ENCODE measurements around the gene TAF11L13. TPM values are rescaled to one million over a fixed set of nuclear protein-coding genes. Genes with fewer than 3 reads are reported as not detected.
"Not testable (repeated sequence)": the region's sequence is repeated elsewhere in the genome, so short reads cannot be mapped to it uniquely, and the experiment has no call there.

TAF11L13 gene
- not detected for polyA plus RNA-seq

DNA sequence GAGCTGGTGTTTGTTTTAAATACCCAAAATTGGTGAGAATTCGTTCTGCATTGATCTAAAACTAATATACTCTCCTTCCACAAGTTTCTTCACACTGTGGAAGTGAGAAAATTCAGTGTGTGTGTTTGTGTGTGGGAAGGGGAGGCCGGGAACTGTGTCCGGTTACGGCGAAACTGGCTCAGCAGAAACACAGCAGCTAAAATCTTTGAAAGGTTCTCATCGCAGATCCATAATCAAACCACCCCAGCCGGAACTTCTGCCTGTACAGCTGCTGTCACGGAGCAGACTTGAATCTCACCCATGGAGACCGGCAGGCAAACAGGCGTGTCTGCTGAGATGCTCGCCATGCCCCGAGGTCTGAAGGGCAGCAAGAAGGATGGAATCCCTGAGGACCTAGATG is at the start of gene TAF11L13:
Gene TAF11L13, plus strand, starts transcription at position 301 of the 400 bp plus-strand sequence.
- H3K27ac Mint-ChIP-seq: peak within 1 kb of the TSS in 1 of 6 donors; percentile 34

DNA sequence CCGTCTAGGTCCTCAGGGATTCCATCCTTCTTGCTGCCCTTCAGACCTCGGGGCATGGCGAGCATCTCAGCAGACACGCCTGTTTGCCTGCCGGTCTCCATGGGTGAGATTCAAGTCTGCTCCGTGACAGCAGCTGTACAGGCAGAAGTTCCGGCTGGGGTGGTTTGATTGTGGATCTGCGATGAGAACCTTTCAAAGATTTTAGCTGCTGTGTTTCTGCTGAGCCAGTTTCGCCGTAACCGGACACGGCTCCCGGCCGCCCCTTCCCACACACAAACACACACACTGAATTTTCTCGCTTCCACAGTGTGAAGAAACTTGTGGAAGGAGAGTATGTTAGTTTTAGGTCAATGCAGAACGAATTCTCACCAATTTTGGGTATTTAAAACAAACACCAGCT is 46.2 kb upstream of the TAF11L13 start, which contains the start of gene TAF11L7:
Gene TAF11L7, minus strand, starts transcription at position 101 of the 400 bp plus-strand sequence.
- H3K4me3 Mint-ChIP-seq; H3K27ac Mint-ChIP-seq; H3K4me1 Mint-ChIP-seq; DNase-seq; H3K27me3 Mint-ChIP-seq (ENCODE audit: low read depth in 3 of 3); H3K9me3 Mint-ChIP-seq; H3K36me3 Mint-ChIP-seq: not testable (repeated sequence)

More for the DNA sequence above, at the start of gene TAF11L13:
- not testable (repeated sequence) for H3K27me3 Mint-ChIP-seq (ENCODE audit: low read depth in 3 of 3); H3K36me3 Mint-ChIP-seq; H3K4me1 Mint-ChIP-seq; DNase-seq; H3K4me3 Mint-ChIP-seq
- peaks cover 3 to 31% (median 13%) of the 10 kb centered on the region in 6 donors for H3K9me3 Mint-ChIP-seq

DNA sequence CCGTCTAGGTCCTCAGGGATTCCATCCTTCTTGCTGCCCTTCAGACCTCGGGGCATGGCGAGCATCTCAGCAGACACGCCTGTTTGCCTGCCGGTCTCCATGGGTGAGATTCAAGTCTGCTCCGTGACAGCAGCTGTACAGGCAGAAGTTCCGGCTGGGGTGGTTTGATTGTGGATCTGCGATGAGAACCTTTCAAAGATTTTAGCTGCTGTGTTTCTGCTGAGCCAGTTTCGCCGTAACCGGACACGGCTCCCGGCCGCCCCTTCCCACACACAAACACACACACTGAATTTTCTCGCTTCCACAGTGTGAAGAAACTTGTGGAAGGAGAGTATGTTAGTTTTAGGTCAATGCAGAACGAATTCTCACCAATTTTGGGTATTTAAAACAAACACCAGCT is 41.0 kb upstream of the TAF11L13 start, which contains the start of gene TAF11L8:
Gene TAF11L8, minus strand, starts transcription at position 101 of the 400 bp plus-strand sequence.
- H3K4me1 Mint-ChIP-seq; H3K36me3 Mint-ChIP-seq; DNase-seq; H3K27me3 Mint-ChIP-seq (ENCODE audit: low read depth in 3 of 3); H3K27ac Mint-ChIP-seq; H3K4me3 Mint-ChIP-seq; H3K9me3 Mint-ChIP-seq: not testable (repeated sequence)

DNA sequence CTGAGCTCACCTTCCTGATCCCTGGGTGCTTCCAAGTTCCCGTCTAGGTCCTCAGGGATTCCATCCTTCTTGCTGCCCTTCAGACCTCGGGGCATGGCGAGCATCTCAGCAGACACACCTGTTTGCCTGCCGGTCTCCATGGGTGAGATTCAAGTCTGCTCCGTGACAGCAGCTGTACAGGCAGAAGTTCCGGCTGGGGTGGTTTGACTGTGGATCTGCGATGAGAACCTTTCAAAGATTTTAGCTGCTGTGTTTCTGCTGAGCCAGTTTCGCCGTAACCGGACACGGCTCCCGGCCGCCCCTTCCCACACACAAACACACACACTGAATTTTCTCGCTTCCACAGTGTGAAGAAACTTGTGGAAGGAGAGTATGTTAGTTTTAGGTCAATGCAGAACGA is 37.6 kb upstream of the TAF11L13 start, which contains the start of gene TAF11L9:
Gene TAF11L9, minus strand, starts transcription at position 140 of the 400 bp plus-strand sequence.
- not testable (repeated sequence) for H3K4me1 Mint-ChIP-seq; H3K27ac Mint-ChIP-seq; H3K27me3 Mint-ChIP-seq (ENCODE audit: low read depth in 3 of 3); H3K9me3 Mint-ChIP-seq; H3K4me3 Mint-ChIP-seq; DNase-seq; H3K36me3 Mint-ChIP-seq

DNA sequence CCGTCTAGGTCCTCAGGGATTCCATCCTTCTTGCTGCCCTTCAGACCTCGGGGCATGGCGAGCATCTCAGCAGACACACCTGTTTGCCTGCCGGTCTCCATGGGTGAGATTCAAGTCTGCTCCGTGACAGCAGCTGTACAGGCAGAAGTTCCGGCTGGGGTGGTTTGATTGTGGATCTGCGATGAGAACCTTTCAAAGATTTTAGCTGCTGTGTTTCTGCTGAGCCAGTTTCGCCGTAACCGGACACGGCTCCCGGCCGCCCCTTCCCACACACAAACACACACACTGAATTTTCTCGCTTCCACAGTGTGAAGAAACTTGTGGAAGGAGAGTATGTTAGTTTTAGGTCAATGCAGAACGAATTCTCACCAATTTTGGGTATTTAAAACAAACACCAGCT is 34.2 kb upstream of the TAF11L13 start, which contains the start of gene TAF11L10:
Gene TAF11L10, minus strand, starts transcription at position 101 of the 400 bp plus-strand sequence.
- not testable (repeated sequence) for H3K27ac Mint-ChIP-seq; H3K4me1 Mint-ChIP-seq; H3K36me3 Mint-ChIP-seq; DNase-seq; H3K4me3 Mint-ChIP-seq; H3K27me3 Mint-ChIP-seq (ENCODE audit: low read depth in 3 of 3)
- H3K9me3 Mint-ChIP-seq: peaks cover 0 to 17% (median 8%) of the 10 kb centered on the region in 6 donors

DNA sequence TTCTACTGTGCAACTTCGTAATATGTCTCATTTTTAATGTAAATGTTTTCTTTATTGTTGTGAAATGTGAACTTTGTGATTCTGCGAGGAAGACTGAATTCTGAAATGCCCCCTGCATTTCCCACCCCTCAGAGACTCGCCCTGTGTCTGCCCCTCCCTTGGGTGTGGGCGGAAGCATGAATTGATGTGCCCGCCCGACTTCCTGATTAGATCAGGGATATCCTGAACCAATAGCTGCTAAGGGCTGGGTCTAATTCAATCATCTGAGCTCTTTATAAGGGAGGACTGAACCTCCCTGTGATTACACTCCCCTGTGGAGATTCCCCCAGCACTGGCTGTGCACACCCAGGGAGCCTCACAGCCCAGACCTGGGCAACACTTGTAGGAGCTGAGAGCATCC is 28.0 kb upstream of the TAF11L13 start, which contains the start of gene TAF11L11:
Gene TAF11L11, plus strand, starts transcription at position 304 of the 400 bp plus-strand sequence.
- H3K36me3 Mint-ChIP-seq; H3K27ac Mint-ChIP-seq; H3K4me3 Mint-ChIP-seq; H3K4me1 Mint-ChIP-seq; H3K27me3 Mint-ChIP-seq (ENCODE audit: low read depth in 3 of 3); DNase-seq: not testable (repeated sequence)
- H3K9me3 Mint-ChIP-seq: peaks cover 0 to 41% (median 27%) of the 10 kb centered on the region in 6 donors

DNA sequence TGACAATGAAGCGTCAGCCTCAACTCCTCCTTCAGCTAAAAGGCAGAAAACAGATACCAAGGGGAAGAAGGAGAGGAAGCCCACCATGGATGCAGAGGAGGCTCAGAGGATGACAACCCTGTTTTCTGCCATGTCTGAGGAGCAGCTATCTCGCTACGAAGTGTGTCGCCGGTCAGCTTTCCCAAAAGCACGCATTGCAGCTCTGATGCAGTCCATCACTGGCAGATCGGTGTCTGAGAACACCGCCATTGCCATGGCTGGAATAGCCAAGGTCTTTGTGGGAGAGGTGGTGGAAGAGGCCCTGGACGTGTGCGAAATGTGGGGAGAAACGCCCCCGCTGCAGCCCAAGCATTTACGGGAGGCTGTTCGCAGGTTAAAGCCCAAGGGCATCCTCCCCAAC is 26.9 kb upstream of the TAF11L13 start:
- Mint-ChIP-seq H3K9me3 (peaks cover 0 to 41% (median 24%) of the 10 kb centered on the region in 6 donors), H3K4me1 (no peaks in the 10 kb centered on the region), H3K36me3 (peaks cover 0 to 4% (median 0%) of the 10 kb centered on the region in 3 donors), H3K27ac (no peak overlapping the region), H3K27me3 (ENCODE audit: low read depth in 3 of 3) (peaks cover 0 to 1% (median 0%) of the 10 kb centered on the region in 3 donors), H3K4me3 (no peak overlapping the region)
- DNase-seq: no peak

DNA sequence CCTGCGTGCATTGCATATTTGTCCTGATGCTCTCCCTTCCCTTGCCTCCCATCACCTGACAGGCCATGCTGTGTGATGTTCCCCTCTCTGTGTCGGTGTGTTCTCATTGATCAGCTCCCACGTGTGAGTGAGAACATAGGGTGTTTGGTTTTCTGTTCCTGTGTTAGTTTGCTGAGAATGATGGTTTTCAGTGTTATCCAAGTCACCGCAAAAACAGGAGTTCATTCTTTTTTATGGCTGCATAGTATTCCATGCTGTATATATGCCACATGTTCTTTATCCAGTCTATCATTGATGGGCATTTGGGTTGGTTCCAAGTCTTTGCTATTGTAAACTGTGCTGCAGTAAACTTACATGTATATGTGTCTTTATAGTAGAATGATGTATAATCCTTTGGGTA is 24.4 kb upstream of the TAF11L13 start:
- H3K36me3 Mint-ChIP-seq; H3K27me3 Mint-ChIP-seq (ENCODE audit: low read depth in 3 of 3); H3K4me3 Mint-ChIP-seq; DNase-seq; H3K4me1 Mint-ChIP-seq: not testable (repeated sequence)
- H3K27ac Mint-ChIP-seq: peak overlapping the region in 1 of 6 donors; percentile 34
- H3K9me3 Mint-ChIP-seq: peaks cover 0 to 53% (median 26%) of the 10 kb centered on the region in 6 donors

DNA sequence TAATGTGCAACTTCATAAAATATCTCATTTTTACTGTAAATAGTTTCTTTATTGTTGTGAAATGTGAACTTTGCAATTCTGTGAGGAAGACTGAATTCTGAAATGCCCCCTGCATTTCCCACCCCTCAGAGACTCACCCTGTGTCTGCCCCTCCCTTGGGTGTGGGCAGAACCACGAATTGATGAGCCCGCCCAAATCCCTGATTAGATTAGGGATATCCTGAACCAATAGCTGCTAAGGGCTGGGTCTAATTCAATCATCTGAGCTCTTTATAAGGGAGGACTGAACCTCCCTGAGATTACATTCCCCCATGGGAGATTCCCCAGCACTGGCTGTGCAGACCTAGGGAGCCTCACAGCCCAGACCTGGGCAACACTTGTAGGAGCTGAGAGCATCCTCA is 21.8 kb upstream of the TAF11L13 start, which contains the start of gene TAF11L12:
Gene TAF11L12, plus strand, starts transcription at position 301 of the 400 bp plus-strand sequence.
- peaks cover 0 to 52% (median 19%) of the 10 kb centered on the region in 6 donors for H3K9me3 Mint-ChIP-seq
- H3K4me1 Mint-ChIP-seq, DNase-seq: not testable (repeated sequence)

DNA sequence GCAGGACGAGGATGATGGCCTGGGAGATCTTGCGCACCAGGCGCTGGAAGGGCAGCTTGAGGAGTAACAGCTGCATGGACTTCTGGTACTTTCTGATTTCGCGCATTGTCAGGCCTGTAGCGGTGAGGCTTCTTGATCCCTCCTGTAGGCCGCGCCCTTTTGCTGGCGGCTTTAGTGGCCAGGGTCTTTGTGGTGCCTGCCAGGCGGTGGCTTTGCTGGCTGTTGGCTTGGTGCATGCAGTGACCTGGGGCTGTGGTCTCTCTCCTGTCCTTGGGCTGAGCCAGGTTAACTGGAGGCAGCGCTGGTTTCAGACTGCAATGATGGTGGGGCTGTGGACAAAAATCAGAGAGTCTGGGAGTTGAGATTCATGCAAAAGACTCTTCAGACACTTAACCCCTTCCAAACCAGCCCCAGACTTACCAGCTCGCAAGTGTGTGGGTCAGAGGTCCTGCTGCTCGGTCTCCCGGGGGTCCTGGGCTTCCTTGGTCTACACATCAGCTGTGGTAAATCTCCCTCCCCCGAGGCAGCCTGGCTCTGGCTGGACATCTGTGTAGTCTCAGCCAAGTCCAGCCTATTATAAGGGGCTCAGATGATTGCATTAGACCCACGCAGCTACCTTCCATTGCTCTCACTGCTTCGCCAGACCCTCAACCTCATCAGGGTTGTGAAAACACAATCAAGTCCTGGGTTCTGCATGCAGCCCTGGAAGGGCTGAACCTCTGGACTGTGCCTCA is 16.8 kb upstream of the TAF11L13 start:
- Mint-ChIP-seq H3K9me3 (peaks cover 0 to 35% (median 17%) of the 10 kb centered on the region in 6 donors), H3K36me3 (no peaks in the 10 kb centered on the region), H3K4me1 (no peaks in the 10 kb centered on the region), H3K27ac (no peak overlapping the region), H3K4me3 (no peak overlapping the region), H3K27me3 (ENCODE audit: low read depth in 3 of 3) (peaks cover 0 to 2% (median 0%) of the 10 kb centered on the region in 3 donors)
- DNase-seq: no peak

More for the DNA sequence above, 21.8 kb upstream of the TAF11L13 start, which contains the start of gene TAF11L12:
- peak within 1 kb of the TSS in 1 of 6 donors; percentile 40 for H3K27ac Mint-ChIP-seq
- H3K4me3 Mint-ChIP-seq; H3K27me3 Mint-ChIP-seq (ENCODE audit: low read depth in 3 of 3); H3K36me3 Mint-ChIP-seq: not testable (repeated sequence)

DNA sequence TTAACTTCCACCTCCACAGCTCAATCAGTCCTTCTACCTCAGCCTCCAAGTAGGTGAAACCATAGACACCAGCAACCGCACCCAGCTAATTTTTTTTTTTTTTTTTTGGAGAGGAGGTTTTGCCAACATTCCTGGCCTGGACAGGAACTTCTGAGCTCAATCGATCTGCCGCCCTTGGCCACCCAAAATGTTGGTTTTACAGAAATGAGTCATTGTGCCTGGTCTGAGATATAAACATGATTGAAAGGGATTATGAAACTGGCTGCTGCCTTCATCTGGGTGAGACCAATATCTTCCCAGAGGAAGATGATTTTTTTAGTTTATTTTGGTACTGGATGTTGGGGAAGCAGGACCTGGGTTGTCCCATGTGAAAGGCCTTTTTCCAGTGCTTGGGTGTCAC is 12.5 kb upstream of the TAF11L13 start:
- DNase-seq: no peak
- no peak overlapping the region for H3K4me3 Mint-ChIP-seq
- H3K27me3 Mint-ChIP-seq (ENCODE audit: low read depth in 3 of 3): no peaks in the 10 kb centered on the region
- H3K36me3 Mint-ChIP-seq: no peaks in the 10 kb centered on the region
- H3K4me1 Mint-ChIP-seq: no peaks in the 10 kb centered on the region
- peaks cover 5 to 27% (median 11%) of the 10 kb centered on the region in 6 donors for H3K9me3 Mint-ChIP-seq
- H3K27ac Mint-ChIP-seq: no peak overlapping the region

DNA sequence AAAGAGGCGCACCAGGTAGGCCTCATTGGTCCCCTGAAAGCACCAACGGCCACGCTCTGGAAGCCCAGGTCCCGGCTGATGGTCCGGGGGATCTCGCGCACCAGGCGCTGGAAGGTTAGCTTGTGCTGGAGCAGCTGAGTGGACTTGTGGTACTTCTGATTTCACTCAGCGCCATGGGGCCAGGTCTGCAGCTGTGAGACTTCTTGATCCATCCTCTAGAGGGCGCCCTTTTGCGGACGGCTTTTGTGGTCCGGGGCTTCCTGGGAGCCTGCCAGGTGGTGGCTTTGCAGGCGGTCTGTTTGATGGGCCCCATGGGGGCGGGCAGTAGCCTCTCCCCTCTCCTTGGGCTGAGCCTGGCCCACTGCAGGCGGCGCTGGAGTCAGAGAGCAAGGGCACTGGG is 11.3 kb upstream of the TAF11L13 start:
- no peak overlapping the region for H3K4me3 Mint-ChIP-seq
- no peaks in the 10 kb centered on the region for H3K4me1 Mint-ChIP-seq
- H3K36me3 Mint-ChIP-seq: no peaks in the 10 kb centered on the region
- H3K27me3 Mint-ChIP-seq (ENCODE audit: low read depth in 3 of 3): no peaks in the 10 kb centered on the region
- no peak overlapping the region for H3K27ac Mint-ChIP-seq
- H3K9me3 Mint-ChIP-seq: peaks cover 5 to 25% (median 12%) of the 10 kb centered on the region in 6 donors
- no peak for DNase-seq

DNA sequence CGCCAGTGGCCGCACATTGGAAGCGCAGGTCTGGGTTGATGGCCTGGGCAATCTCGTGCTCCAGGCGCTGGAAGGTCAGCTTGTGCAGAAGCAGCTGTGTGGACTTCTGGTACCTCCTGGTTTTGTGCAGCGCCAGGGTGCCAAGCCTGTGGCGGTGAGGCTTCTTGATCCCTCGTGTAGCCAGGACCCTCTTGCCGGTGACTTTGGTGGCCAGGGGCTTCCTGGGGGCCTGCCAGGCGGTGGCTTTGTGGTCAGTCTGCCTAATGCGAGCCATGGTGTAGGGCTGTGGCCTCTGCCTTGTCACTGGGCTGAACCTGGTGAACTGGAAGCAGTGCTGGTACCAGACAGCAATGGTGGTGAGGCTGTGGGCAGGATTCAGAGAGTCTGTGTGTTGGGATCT is 6.2 kb upstream of the TAF11L13 start:
- H3K27ac Mint-ChIP-seq: no peak overlapping the region
- no peak for DNase-seq
- H3K4me3 Mint-ChIP-seq: no peak overlapping the region
- no peaks in the 10 kb centered on the region for H3K4me1 Mint-ChIP-seq
- peaks cover 2 to 24% (median 9%) of the 10 kb centered on the region in 6 donors for H3K9me3 Mint-ChIP-seq
- no peaks in the 10 kb centered on the region for H3K36me3 Mint-ChIP-seq
- H3K27me3 Mint-ChIP-seq (ENCODE audit: low read depth in 3 of 3): no peaks in the 10 kb centered on the region

DNA sequence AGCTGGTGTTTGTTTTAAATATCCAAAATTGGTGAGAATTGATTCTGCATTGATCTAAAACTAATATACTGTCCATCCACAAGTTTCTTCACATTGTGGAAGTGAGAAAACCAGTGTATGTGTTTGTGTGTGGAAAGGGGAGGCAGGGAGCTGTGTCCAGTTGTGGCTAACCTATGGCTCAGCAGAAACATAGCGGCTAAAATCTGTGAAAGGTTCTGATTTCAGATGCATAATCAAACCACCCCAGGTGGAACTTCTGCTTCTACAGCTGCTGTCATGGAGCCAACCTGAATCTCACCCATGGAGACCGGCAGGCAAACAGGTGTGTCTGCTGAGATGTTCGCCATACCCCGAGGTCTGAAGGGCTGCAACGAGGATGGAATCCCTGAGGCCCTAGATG is 2.3 kb downstream of the TAF11L13 start, which contains the start of gene TAF11L14:
Gene TAF11L14, plus strand, starts transcription at position 301 of the 400 bp plus-strand sequence.
- Mint-ChIP-seq H3K4me1 (no peaks in the 10 kb centered on the region), H3K27me3 (ENCODE audit: low read depth in 3 of 3) (peaks cover 0 to 9% (median 0%) of the 10 kb centered on the region in 3 donors), H3K27ac (no peak within 1 kb of the TSS), H3K9me3 (peaks cover 3 to 27% (median 13%) of the 10 kb centered on the region in 6 donors), H3K36me3 (no peaks in the 10 kb centered on the region), H3K4me3 (no peak within 1 kb of the TSS)
- DNase-seq: no peak
